Body of pancreas (tissue), 4 donors: ENCODE data around the gene TMC7.

Experiments used
- POLR2A ChIP-seq, 3 donors: fragments of 450-650 bp; IDR thresholded peaks; one replicate each; pipeline ENCODE4 v1.6.1; 2016; ENCODE audit warnings: antibody characterized with exemption in 3 of 3, mild to moderate bottlenecking in 2 of 3
- TF ChIP-seq, protein P1 (sequence below), 7 experiments: fragments of 450-650 bp in 4 of 7; fragments of 200-600 bp in 3 of 7; sonication (generic) in 3 of 7; IDR thresholded peaks; one replicate each; pipeline ENCODE4 v1.5.1; 2016 to 2019; ENCODE audit warnings: antibody characterized with exemption in 7 of 7

DNA sequence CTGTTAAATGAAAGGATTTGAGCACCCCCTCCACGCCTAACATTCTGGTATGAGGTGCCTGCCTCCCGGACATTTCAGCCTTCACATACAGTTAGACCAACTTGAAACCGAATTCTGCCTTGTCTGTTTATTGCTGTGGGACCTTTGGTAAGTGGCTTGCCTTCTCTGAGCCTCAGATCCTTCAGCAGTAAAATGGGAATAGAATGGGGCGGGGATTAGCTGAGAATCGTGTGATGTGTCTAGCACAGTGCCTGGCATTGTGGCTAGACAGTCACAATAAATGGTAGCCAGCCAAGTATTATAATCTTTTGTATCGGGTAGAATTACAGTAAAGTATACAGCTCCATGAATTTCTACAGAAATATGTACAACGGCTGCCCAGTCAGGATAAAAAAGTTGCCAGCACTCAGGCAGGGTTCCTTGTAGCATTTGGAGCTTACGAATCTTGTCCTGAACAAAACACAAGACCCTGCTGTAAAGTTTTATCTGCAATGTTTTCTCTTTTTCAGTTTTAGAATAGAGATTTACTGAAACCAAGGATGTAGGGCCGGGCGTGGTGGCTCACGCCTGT is 786 bp downstream of the TMC7 start:
- TF ChIP-seq, protein P1, sequence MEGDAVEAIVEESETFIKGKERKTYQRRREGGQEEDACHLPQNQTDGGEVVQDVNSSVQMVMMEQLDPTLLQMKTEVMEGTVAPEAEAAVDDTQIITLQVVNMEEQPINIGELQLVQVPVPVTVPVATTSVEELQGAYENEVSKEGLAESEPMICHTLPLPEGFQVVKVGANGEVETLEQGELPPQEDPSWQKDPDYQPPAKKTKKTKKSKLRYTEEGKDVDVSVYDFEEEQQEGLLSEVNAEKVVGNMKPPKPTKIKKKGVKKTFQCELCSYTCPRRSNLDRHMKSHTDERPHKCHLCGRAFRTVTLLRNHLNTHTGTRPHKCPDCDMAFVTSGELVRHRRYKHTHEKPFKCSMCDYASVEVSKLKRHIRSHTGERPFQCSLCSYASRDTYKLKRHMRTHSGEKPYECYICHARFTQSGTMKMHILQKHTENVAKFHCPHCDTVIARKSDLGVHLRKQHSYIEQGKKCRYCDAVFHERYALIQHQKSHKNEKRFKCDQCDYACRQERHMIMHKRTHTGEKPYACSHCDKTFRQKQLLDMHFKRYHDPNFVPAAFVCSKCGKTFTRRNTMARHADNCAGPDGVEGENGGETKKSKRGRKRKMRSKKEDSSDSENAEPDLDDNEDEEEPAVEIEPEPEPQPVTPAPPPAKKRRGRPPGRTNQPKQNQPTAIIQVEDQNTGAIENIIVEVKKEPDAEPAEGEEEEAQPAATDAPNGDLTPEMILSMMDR (IDR thresholded peaks at IDR 0.05) = no peak
- TF ChIP-seq POLR2A (IDR thresholded peaks at IDR 0.05) = no peak
